Hippocampal formation (tissue), 2 donors: ENCODE results near the gene MOB4.
A peak's percentile ranks its signal among the peaks of the same experiment; 100 is the strongest.
"Not testable (repeated sequence)": the region's sequence is repeated elsewhere in the genome, so short reads cannot be mapped to it uniquely, and the experiment has no call there.

Experiments used
- DNase-seq, 2 donors: peaks; one replicate each; lab custom pipeline; 2025; lab: John Stamatoyannopoulos, UW

The MOB4 gene

DNA sequence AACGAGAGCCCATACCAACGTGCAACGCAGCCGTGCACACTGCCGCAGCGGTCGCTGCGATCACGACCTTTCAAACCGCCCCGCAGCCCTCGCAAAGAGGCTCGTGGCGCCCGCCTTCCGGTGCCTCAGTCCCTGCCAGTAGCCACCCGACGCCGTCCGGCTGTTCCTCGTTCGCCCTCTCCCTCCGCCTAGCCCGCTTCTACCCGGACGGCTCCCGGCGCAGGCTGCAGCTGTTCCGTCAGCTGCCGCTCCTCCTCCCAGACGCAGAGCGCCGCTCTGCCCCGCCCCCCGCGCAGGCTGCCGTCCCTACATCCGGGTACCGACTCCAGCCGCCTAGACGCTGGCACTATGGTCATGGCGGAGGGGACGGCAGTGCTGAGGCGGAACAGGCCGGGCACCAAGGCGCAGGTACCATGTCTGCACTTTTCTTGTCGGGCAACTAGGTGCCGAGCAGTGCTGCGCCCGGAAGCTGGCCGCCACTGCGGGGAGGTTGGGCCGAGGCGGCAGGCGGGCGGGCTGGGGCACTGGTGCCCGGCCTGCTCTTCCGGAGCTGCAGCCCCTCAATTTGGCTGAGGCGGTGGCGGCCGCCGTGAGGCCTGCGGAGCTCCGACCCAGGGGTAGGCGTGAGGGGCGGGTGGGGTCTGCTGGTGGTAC is at the start of gene MOB4:
TSS of gene MOB4 (plus strand) at position 328 of the 654 bp plus-strand sequence. CDS start at position 349, 21 bp downstream.
- peak; percentile 95 to 96 for DNase-seq

DNA sequence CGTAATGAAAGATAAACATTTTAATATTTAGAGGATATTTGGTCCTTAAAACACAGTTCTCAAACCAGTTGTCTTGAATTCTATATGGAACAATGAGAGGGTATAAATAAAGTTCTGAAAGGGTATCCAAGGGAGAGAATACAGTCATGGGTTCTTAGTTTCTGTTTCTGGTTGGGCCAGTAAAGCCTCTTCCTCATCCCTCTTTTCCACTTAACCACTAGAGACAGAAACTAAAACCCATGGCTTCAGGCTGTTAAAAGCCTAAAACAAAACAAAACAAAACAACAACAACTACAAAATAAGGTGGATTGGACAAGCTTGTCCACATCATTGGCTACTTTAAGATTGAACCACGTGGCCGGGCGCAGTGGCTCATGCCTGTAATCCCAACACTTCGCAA is 43.7 kb upstream of the MOB4 start:
- DNase-seq = no peak

DNA sequence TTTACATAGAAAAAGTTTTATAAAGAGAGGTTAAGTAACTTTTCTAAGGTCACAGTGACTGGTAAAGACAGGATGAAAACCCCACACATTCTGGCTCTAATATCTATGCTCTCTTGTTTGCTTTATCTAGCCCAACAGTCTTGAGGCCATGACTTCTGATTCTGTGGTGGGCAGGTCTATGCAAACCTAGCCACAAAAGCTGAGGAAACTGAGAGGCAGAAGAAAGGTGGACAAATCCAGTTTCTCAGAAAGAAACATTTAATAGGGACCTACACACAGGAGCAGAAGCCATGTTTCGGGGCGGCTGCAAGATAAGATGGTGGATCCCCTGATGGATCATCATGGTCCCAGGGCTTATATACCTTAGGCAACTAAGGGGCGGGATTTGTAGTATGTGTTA is 38.1 kb upstream of the MOB4 start:
- DNase-seq = no peak

DNA sequence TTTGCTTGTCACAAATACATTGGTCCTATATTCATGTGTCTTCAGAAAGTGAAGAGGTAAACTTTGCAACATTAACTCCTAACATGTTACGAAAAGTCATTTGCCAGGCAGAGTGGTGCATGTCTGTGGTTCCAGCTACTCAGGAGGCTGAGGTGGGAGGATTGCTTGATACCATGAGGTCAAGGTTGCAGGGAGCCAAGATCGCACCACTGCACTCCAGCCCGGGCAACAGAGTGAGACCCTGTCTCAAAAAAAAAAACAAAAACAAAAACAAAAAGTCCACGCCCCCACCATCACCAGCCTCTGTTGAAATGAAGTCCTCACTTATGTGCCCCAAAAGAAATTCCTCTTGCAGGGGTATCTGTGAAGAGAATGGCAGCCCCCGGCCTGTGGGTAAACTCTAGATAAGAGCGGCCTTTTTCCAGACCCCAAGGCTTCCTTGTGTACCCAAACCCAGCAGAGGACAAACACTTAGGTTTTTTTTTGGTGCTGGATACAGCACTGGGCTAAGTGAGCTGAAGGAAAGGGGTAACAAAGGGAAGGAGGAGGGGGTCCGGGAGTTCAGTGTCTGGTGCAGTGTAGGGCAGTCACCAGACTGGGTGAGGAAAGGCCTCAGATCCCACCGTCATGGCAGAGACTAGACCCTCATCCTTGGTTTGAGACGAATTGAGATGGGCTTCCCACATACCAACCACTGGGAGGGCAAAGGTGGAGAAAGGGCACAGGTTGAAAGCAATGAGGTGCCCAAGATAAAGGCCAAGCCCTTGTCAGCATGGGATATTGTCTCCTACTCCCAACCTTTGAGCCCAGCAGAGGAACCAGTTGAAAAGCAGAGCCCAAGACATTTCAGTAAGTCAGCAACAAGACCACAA is 35.5 kb upstream of the MOB4 start:
- no peak for DNase-seq

DNA sequence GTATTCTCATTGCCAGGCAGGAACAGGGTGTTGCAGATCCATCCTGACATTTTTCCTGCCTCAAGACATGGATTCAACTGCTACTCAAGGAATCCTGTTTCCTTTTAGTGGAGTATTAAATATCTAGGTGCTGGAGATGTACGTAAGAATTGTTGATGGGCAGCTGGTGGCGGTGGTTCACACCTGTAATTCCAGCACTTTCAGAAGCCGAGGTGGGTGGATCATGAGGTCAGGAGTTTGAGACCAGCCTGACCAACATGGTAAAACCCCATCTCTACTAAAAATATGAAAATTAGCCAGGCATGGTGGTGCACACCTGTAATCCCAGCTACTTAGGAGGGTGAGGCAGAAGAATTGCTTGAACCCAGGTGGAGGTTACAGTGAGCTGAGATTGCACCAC is 31.6 kb upstream of the MOB4 start:
- not testable (repeated sequence) for DNase-seq

DNA sequence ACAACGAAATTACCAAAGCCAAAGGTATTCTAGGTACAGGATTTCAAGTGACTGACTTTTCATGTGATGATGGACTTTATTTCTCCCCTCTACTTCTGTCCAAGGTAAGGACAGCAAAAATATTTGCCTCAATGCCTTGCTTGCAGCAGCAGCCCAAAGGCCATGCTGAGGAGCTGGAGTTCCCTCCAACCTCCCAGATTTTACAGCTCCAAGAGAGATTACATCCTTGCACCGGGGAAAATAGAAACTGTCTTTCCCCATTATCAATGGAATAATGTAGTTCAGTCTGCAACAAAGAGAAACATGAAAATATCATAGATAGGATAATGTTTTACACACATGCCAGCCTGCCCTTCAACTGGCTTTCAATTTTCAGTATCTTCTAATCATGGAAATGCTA is 29.7 kb upstream of the MOB4 start:
- no peak for DNase-seq

DNA sequence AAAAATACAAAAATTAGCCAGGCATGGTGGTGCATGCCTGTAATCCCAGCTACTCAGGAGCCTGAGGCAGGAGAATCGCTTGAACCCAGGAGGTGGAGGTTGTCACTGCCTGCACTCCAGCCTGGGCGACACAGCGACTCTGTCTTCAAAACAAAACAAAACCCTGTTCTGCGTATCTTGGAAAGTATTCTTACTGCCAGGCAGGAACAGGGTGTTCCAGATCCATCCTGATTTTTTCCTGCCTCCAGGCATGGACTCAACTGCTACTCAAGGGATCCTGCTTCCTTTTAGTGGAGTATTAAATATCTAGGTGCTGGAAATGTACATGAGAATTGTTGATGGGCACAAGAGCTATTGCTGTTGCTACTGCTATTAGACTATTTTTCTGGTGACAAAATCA is 28.5 kb upstream of the MOB4 start:
- DNase-seq = no peak

DNA sequence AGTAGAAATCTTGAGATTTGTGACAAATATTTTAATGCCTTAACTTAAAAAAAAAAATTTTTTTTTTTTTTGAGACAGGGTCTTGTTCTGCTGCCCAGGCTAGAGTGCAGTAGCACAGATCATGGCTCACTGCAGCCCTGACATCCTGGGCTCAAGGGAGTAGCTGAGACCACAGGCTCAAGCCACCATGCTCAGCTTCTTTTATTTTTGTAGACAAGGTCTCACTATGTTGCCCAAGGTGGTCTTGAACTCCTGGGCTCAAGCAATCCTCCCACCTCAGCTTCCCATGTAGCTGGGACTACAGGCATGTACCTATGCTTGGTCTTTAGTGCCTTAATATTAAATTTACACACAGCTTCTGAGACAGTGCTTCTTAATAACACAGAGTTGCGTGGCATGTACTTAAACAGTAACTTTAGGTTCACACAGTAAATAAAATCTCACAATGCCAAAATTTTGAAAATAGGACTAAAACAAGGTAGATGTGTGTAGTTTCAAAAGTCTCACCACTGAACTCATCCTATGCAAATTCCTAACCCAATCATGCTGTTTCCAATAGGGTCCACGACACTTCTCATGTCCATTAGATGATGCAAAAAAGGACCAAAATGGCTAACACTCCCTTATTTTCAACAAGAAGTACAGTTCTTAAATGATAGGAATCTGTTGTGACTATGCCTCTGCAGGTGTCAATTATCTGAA is 20.3 kb upstream of the MOB4 start:
- DNase-seq = no peak

DNA sequence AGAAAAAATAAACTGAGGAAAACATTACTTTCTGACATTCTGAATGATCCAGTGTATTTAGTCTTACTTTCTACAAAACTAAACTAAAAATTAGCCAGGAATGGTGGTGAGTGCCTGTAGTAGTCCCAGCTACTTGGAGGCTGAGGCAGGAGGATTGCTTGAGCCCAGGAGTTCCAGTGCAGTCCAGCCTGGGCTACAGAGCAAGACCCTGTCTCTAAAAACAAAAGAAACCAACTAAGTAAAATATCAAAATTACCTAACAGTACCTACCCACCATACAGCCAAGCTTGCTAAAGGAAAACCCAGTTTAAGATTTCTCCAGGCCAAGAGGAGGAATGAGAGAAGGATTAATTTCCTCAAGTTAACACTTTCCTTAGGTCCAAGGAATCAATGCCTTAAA is 19.2 kb upstream of the MOB4 start:
- no peak for DNase-seq

DNA sequence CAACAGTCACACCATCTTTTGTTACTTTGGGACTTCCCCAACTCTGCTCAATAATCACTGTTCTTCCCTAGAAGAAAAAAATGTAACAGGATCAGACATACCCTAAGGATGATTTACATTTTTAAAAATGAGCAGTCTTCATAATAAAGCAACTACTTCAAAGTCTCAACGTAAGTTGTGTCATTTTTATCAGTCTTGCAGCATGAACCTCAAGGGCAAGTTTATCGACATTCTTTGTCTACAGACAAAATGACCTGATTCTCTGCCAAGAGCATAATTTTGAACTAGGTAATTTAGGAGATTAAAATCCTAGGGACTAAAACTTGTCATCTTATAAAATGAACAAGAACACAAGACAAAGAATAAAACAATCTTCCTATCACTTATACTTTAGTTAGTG is 18.5 kb upstream of the MOB4 start:
- no peak for DNase-seq

DNA sequence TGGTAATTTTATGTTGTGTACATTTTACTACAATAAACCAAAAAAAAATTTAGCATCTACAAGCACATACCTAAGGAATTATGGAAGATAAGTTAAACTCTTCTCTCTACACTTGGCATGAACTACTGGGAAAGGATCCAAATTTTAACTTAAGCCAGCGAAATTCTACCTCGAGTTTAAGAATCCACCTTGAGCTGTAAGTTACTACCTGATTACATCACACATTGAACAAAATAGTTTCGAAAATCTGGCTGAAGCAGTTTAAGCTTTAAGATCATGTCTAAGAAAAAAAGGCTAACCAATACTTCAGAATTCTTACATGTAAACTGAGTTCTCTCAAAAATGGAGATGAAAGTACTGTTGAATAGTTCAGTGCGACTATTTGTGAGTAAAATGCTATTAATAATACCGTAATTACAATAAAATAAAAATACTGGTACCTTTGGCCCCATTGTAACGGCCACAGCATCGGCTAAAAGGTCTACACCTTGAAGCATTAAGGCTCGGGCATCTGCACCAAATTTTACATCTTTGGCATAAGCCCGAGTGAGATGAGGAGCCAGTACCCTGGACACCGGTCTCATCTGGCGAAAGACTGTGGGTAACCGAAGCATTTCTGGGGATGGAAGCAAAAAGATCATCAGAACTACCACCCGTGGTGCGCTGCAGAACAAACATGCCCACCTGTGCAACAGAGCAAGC is 17.5 kb upstream of the MOB4 start:
- DNase-seq = no peak

DNA sequence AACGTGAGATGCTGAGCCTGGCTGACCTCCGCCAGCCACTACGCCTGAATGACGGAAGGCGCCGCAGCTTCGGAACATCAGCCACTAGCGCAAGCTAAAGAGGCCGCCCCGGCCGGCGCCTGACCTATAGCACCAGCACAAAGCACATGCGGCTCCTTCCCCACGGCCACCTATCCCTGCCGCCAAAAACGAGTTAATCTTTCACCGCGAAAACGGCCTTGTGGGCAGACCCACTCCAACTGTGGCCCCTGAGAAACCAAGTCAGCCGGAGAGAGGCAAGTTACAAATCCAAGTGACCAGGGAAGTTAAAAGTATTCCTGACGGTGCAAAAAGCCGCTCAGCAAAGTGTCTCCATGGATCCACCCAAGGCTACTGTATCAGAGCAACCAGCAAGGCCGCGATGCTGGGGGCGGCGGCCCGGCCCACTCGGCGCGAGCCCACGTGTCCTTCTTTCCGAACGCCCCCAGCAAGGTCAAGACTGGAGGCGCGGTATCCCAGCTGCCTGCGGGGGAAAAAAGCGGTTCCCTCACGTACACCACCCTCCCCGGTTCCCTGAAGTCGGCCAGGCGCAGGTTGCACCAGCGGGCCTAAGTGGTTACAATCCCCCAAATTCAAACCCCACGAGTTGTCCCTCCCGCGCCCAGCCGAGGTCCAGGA is 16.8 kb upstream of the MOB4 start:
- peak; percentile 33 to 61 for DNase-seq

DNA sequence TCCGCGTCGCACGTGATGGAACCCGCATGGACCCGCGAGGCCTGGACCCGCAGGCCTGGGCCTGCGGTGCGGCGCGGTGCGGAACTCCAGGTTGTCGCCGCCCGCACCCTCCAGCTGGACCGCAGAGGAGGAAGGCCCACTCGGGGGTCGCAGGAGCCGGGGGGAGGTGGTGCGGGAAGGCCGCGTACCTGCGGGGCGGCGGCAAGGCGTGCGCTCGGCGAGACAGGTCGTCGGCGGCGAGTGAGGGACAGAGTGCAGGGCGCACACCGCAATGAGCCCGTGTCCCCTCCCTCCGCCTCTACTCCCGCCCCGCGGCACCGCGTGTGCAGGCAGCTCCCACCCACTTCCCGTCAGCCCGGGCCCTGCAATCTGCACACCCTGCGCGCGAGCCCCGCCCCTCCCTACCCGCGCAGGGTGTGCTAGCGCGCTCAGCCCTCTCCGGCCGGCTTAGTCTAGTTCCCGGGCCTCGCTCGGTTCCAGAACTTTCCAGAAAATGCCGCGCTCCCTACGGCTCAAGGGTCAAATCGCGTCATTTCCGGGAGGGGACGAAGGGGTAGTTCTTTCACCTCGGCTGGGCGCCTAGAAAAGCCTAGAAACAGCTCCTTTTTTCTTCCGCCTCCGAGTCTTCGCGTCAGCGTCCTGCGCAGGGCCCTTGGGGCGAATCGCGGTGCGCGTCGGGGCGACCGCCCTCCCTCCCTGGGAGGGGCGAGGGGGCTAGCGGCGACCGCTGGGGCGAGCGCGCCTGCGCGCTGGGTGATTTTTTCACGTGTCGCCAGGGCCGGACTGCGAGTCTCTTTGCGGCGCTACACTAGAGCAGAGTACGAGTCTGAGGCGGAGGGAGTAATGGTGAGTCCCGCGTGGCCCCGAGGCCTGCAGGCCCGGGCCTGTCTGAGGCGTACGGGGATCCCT is 16.0 kb upstream of the MOB4 start, which contains the start of the genes HSPD1 and HSPE1:
TSS of gene HSPD1 (minus strand) at position 247 of the 909 bp plus-strand sequence. CDS start 992 bp downstream, outside the sequence.
TSS of gene HSPE1 (plus strand) at position 786 of the 909 bp plus-strand sequence. CDS start at position 844, 58 bp downstream.
- peak; percentile 97 to 98 for DNase-seq

DNA sequence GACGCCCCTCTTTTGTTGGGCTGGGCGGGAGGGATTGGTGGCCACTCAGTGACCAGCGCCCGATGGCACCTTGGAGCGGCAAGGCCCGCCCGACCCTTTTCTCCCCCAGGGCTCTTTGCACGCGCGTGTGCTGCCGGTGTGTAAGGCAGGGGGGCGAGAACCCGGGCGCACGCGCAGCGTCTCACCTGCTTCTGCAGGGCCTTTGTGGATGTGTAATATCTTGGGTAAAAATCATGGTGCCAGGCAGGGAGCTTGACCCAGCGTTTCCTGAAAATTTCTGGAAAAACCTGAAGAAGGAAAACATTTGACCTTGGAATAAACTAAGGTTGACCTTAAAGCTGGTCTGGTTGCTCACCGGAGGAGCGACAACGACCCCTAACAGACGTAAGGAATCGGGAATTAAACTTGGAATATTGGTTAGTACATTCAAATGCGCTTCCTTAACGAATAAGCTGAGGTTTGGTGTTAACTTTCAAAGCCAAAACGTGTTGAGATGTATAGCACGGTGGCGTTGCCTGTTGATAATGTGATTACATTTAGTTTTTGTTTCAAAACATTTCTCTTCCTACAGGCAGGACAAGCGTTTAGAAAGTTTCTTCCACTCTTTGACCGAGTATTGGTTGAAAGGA is 15.2 kb upstream of the MOB4 start:
- no peak for DNase-seq

DNA sequence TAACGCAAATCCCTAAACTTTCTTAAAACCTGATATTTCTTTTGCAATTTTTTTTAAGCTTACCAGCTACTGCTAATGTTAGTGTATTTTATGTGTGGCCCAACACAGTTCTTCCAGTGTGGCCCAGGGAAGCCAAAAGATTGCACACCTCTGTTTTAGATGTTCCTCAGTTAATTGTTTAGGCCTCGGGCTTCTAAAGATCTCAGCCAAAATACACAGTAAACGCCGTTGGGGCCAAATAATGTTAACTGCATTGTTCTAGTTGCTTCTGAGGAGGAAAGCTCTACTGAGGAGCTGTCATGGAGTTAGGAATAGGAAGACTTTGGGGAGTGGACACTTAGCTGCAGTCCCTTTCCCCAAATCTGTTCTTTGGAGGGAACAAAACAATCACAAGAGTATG is 13.7 kb upstream of the MOB4 start:
- DNase-seq = no peak

DNA sequence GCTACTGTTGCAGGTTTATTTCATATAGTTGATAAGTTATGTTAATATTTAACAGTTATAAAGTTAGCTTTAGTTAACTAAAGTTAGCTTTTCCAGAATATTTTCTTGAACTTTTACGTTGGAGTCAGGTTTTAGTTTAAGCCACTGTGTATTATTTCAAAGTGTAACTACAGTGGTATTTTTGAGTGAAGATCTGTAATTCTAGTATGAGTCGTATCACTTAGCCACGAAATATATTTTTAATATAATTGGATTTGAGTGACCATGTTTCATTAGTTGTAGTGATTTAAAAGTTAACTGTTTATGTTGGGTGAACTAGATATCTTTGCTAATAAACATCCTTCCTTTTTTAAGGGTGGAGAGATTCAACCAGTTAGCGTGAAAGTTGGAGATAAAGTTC is 13.2 kb upstream of the MOB4 start:
- DNase-seq = no peak

DNA sequence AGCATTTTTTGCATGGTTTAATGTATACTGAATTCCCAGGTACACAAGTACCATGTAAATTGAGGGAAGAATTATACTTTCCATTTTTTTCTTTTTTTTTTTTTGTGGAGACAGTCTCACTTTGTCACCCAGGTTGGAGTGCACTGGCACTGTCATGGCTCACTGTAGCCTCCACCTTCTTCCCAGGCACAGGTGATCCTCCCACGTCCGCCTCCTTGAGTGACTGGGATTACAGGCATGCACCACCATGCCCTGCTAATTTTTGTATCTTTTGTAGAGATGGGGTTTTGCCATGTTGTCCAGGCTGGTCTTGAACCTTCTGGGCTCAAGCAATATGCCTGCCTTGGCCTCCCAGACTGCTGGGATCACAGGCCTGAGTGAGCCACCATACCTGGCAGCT is 11.9 kb upstream of the MOB4 start:
- DNase-seq = no peak

DNA sequence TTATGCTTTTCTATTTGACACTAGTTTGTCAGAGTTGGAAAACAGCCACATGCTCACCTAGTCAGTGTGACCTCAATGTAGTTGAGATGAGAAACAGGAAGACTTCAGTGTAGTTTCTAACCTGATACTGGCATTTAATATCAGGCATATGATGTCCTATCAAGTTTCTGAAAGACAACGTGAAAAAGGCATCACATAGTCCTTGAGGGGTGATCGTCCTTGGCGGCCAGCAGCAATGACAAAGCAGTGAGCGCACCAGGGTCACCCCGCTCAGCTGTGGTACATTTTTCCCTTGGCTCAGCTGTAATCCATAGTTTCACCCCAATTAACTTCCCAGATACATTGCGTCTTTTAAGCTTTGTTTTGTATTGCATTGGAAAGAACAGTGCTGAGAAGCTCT is 11.4 kb upstream of the MOB4 start:
- no peak for DNase-seq

DNA sequence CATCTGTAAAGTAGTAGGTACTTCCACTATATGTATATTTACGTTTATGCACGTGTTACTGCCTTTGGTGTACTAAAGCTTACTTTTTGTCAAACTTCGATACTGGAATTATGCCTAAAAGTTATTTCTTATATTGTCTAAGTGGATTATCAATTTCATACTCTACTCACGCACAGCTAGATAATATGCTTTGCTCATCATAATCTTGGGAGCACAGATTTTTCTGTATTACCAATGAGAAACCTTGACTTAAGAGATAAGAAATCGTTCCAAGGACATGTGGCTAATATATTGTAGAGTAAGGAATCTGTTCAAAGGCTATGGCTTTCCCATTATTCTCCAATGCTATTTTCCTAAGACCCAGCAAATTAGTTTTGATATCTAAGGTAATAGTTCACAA is 9.2 kb upstream of the MOB4 start:
- no peak for DNase-seq

DNA sequence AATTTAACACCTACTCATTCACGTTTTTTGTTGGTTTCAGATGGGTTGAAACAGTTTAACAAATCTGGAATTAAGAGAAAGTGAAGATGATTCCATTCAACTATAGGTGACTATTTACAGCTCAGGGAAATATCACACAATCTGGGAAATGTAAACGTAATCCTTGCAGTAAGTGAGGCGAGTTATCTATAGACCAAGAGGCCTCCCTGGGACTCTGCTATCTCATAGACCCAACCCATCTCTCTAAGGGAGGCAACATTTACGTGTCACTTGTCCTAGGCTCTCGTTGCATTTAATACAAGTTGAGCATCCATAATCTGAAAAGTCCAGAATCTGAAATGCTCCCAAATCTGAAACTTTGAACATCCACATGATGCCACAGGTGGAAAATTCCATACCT is 2.0 kb upstream of the MOB4 start:
- DNase-seq = no peak
